Measurements from ENCODE around the gene GRID1. TPM values are rescaled to one million over a fixed set of nuclear protein-coding genes. Genes with fewer than 3 reads are reported as not detected.

The GRID1 gene
- total RNA-seq, 1 donor from 2014 or later = 1.4 TPM

DNA sequence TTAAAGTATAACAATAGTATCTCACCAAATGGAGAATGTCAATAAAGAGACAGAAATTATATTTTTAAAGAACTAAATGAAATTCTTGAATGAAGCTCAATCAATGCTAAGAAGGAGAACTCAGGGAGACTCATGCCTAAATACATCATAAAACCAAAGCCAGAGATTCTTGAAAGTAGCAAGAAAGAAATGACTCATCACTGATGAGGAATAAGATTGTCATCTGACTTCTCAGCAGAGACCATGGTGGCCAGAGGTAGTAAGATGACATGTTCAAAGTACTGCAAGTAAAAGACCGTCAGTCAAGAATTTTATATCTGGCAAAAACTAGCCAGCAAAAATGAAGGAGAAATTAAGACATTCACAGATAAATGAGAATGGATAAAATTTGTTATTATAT, 399.0 kb downstream of the GRID1 start:
- TF ChIP-seq, protein P1, sequence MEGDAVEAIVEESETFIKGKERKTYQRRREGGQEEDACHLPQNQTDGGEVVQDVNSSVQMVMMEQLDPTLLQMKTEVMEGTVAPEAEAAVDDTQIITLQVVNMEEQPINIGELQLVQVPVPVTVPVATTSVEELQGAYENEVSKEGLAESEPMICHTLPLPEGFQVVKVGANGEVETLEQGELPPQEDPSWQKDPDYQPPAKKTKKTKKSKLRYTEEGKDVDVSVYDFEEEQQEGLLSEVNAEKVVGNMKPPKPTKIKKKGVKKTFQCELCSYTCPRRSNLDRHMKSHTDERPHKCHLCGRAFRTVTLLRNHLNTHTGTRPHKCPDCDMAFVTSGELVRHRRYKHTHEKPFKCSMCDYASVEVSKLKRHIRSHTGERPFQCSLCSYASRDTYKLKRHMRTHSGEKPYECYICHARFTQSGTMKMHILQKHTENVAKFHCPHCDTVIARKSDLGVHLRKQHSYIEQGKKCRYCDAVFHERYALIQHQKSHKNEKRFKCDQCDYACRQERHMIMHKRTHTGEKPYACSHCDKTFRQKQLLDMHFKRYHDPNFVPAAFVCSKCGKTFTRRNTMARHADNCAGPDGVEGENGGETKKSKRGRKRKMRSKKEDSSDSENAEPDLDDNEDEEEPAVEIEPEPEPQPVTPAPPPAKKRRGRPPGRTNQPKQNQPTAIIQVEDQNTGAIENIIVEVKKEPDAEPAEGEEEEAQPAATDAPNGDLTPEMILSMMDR (IDR thresholded peaks at IDR 0.05) = no peak
- no peaks in the 10 kb centered on the region for H3K9me3 ChIP-seq
- intact Hi-C loops (cut with DNase I) = no loop called here

DNA sequence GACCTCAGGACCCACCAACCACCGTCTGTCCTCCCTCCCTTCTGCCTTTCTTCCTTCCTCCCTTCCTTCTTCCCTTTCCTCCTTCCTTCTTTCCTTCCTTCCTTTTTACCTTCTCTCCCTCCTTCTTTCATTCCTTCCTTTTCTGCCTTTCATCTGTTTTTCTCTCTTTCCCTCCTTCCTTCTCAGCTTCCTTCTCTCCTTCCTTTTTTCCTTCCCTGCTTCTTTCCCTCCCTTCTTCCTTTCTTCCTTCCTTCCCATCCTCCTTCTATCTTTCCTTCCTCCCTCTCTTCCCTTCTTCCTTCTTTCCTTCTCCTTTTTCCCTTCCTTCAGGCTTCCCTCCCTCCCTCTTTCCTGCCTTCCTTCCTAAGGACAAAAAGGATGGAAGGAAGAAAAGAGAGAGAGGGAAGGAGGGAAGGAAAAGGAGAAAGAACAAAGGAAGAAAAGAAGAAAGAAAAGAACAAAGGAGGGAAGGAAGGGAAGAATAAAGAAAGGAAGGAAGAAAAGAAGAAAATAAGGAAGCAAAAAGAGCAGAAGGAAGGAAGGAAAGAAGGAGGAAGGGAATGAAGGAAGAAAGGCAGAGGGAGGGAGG, 405.0 kb downstream of the GRID1 start:
- no peak overlapping the region for H3K4me3 ChIP-seq
- H3K4me1 ChIP-seq = no peaks in the 10 kb centered on the region
- intact Hi-C loops (cut with DNase I) = no loop called here
- DNase-seq (ENCODE audit: low spot score in 2 of 2) = no peak
- TF ChIP-seq, protein P1 (IDR thresholded peaks at IDR 0.05) = no peak
- no peaks in the 10 kb centered on the region for H3K36me3 ChIP-seq
- H3K9me3 ChIP-seq = no peaks in the 10 kb centered on the region
- no peak overlapping the region for H3K27ac ChIP-seq
- no peaks in the 10 kb centered on the region for H3K27me3 ChIP-seq

More for the DNA sequence above, 399.0 kb downstream of the GRID1 start:
- no peaks in the 10 kb centered on the region for H3K27me3 ChIP-seq
- no peak overlapping the region for H3K27ac ChIP-seq
- no peak for DNase-seq (ENCODE audit: low spot score in 2 of 2)
- no peak overlapping the region for H3K4me3 ChIP-seq
- H3K36me3 ChIP-seq = no peaks in the 10 kb centered on the region
- H3K4me1 ChIP-seq = no peaks in the 10 kb centered on the region

DNA sequence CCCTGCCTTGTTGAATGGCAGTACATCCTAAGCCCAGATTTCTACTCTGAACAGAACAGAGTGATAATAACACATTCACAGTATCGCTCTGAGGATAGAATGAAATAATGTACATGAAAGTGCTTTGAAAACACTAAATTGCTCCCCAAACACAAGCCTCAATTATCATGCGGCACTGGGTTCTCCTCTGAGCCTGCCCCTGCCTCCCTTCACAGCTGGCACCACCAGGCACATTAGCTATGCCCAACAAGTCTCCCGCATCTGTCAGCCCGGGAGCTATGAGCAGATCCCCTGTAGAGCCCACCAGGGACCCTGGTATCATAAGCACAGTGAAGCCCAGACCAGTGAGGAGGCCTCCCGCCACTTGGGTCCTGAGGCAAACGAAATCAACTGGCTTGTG, 405.5 kb downstream of the GRID1 start:
- Histone ChIP-seq H3K27ac (no peak overlapping the region), H3K27me3 (no peaks in the 10 kb centered on the region), H3K4me1 (no peaks in the 10 kb centered on the region), H3K36me3 (no peaks in the 10 kb centered on the region), H3K9me3 (no peaks in the 10 kb centered on the region), H3K4me3 (no peak overlapping the region)
- intact Hi-C loops (cut with DNase I) = no loop called here
- TF ChIP-seq, protein P1 (IDR thresholded peaks at IDR 0.05) = no peak
- DNase-seq (ENCODE audit: low spot score in 2 of 2) = no peak

DNA sequence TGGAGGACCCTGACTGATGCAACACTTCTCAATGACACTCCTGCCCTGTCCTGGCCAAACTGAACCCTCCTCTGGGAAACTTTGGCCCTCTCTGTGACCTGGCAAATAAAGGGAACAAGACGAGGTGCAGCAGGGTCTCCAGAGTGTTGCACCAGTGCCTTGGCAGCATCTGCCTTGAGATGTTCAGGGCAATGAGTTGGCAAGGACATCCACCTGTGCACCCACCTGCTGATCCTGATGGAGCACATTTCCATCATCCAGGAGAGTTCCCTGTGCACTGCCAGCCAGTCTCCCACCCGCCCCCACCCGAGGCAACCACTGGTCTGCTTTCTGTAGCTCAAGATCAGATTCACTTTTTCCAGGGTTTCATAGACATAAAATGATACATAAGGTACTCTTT, 407.4 kb downstream of the GRID1 start:
- Histone ChIP-seq H3K27me3 (no peaks in the 10 kb centered on the region), H3K27ac (no peak overlapping the region), H3K9me3 (no peaks in the 10 kb centered on the region), H3K4me3 (no peak overlapping the region), H3K4me1 (no peaks in the 10 kb centered on the region), H3K36me3 (no peaks in the 10 kb centered on the region)
- no peak for DNase-seq (ENCODE audit: low spot score in 2 of 2)
- TF ChIP-seq, protein P1 (IDR thresholded peaks at IDR 0.05) = no peak
- intact Hi-C loops (cut with DNase I) = no loop called here

DNA sequence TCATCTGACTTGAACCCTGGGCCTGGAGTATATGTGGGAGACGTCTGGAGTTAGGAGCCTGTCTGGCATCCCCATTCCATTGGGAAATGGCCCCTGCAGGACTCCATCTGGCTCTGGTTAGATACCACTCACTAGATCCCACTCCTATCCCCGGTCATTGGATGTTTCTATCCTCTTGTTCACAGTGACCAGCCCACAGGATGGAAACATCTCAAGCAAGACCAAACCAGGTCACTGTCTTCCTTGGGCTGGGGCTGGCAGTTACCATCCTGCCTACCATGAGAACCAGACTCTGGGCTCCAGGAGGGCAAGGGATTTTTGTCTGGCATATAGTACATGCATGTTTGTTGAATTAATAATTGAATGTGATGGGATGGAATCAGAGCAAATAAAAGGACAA, 415.7 kb downstream of the GRID1 start:
- Histone ChIP-seq H3K36me3 (no peaks in the 10 kb centered on the region), H3K27ac (no peak overlapping the region), H3K4me1 (no peaks in the 10 kb centered on the region), H3K27me3 (no peaks in the 10 kb centered on the region), H3K9me3 (no peaks in the 10 kb centered on the region), H3K4me3 (no peak overlapping the region)
- DNase-seq (ENCODE audit: low spot score in 2 of 2) = no peak
- TF ChIP-seq, protein P1 (IDR thresholded peaks at IDR 0.05) = no peak
- intact Hi-C loops (cut with DNase I) = no loop called here
